Activated CD4-positive, alpha-beta T cell treated with anti-CD3 and anti-CD28 coated beads, Interleukin-2, amount 50 U/mL, for 24 hours (primary cell): Measurements from ENCODE around the gene CNGA2.
"Not testable (repeated sequence)": the region's sequence is repeated elsewhere in the genome, so short reads cannot be mapped to it uniquely, and the experiment has no call there.

Source experiments
- DNase-seq, 2 donors: peaks; one replicate each; pipeline ENCODE4 v3.0.0-alpha.2; 2020; ENCODE audit warnings: low read depth in 1 of 2, low spot score in 1 of 2

The CNGA2 gene

GRCh38 chrX:151734446-151734845, at the start of gene CNGA2:
CNGA2 (plus strand) TSS chrX:151734746; CDS start chrX:151738484, 3,738 bp downstream.
- DNase-seq: no peak

GRCh38 chrX:151687635-151688034, 46.9 kb upstream of the CNGA2 start:
- no peak for DNase-seq

- DNase-seq: no peak
Measured at GRCh38 chrX:151688695-151689094, 45.9 kb upstream of the CNGA2 start.

DNA sequence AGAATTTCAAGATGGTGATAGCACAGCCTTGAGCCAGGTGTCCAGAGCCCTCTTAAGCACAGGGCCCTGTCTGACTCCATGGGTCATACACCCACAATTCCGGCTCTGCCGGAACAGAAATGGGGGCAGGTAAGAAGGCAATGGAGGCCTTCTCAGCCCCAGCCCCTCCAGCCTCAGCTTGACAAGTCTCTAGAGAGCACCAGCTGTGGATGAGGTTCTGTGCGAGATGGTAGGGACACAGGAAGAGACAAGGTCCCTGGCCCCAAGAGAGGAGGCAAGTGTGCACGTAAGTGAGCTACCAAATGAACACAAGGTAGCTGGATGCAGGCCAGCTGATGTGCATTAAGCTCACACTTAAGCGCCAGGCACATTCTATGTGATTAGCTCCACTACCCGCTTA, 41.7 kb upstream of the CNGA2 start:
- DNase-seq: no peak

DNA sequence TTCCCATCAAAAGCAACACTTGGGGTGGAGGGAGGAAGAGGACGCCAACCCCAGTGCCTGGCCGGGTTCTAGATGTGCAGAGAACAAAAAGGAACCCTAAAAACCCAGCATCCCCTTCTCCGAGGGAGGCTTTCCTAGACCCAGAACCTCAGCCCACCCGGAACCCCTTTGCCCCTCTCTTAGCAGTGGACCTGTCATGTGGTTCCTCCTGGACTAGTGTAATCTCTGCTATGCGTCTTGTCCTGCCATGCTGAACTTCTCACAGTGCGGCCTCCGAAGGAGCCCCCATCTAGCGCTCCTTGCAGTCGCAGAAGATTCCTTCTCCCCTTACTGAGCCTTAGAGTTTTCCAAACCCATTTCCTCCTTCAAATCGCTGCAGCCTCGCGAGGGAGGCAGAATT, 40.4 kb upstream of the CNGA2 start:
- DNase-seq: no peak

- no peak for DNase-seq
Measured at GRCh38 chrX:151694661-151695582, 39.6 kb upstream of the CNGA2 start, which contains the start of gene PRRG3. PRRG3 (plus strand) TSS chrX:151695458; CDS start chrX:151698815, 3,357 bp downstream.

- no peak for DNase-seq
Measured at GRCh38 chrX:151695583-151696340, 38.8 kb upstream of the CNGA2 start.

GRCh38 chrX:151697082-151697481, 37.5 kb upstream of the CNGA2 start:
- DNase-seq: not testable (repeated sequence)

DNA sequence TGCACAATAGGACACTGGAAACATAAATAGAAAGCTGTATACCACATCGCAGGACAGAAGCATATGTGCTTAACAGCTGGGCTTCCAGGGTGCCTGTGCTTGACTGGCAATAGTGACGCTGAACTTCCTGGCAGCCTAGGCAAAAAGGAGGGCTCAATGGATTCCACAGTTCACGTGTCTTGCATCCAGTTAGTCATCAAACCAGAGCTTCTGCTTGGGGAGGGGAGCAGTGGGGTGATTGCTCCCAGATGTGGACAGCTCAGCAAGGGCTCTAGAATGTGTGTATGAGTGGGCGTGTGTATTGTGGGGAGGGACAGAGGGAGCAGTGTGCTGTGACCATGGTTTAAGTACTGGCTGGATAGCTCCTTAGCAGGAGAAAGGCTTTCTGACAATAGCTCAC, 37.0 kb upstream of the CNGA2 start:
- no peak for DNase-seq

DNA sequence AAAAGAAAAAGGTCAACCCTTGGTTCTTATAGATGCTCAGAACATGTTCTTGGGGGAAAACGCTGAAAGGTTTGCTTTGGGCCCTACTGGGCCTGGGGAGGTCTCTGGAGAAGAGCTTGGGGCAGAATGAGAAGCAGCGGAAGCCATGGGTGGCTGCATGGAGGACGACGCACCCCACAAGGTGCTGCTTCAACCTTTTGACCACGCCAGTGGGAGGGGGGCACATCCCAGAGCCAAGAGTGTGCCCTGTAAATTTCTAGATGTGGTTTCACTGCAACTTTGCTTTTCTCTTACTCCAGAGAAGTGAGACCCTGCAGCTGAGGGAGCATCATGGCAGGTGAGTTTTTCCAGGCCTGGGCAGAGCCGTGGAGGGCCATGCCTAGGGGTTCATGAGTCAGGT, 36.1 kb upstream of the CNGA2 start:
- no peak for DNase-seq

- no peak for DNase-seq
Measured at GRCh38 chrX:151699746-151700145, 34.8 kb upstream of the CNGA2 start.

GRCh38 chrX:151700581-151700980, 34.0 kb upstream of the CNGA2 start:
- no peak for DNase-seq

- DNase-seq: no peak
Measured at GRCh38 chrX:151701071-151701470, 33.5 kb upstream of the CNGA2 start.

DNA sequence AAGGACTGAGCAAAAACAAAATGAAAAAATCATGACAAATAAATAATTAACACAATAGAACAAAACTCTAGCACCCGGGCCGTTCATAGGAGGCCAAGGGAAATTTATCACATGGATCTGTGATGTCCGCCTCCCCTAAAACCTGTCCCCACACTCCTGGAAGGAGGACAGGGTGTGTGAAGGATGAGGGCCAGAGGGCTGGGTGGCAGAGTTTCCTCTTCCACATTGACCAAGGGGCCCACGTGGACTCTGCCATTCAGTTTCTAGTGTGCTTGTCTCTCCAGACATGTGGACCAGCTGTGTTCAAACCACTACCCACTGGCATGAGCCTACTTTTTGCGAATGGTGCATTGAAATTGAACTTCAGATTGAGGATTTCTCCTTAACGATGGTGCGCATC, 33.0 kb upstream of the CNGA2 start:
- no peak for DNase-seq

GRCh38 chrX:151702026-151702714, 32.4 kb upstream of the CNGA2 start:
- DNase-seq: no peak

DNA sequence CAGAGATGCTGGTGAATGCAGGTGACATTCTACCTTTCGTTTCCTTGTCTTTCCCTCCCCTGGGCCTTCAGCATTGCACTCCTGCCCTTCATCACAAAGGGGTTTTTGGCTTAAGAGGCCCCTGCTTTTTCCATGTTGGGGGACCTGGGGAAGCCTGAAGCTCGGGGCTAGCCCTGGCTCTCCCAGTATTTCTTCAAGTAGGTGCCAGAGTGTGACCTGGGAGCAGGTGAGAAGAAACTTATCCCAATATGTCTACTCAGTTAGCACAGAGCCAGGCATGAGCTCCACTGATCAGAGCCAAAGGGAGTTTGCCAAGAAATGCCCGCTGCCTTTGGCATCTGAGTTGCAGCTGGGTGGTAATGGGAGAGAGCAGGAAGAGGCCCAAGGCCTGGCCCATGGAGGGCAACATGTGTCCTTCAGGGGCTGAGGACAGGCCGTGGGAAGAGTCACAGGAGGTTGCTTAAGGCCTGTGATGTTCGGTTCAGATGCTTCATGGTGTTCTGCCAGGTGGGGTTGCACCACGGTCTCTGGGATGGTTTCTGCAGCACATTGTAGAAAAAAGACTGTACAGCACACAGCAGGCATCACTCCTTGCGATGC, 31.7 kb upstream of the CNGA2 start:
- no peak for DNase-seq

DNA sequence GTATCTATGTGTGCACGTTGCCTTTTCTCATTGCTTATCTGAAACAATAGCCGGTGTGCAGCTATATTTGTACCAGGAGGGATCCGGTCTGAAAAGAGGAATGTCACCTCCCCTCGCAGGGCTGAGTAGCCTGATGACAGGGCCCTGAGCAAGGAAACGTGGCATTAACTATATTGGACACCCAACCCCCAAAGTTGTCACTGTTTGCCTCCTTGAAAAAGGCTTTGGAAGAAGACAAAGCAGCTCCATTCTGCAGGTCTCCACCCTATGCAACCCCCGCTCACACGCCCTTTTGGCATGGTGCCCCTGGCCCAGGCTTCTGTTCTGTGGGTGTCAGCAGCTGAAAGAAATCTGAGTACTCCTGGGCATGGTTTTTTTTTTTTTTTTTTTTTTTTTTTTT, 31.1 kb upstream of the CNGA2 start:
- DNase-seq: no peak

- no peak for DNase-seq
Measured at GRCh38 chrX:151704041-151704663, 30.4 kb upstream of the CNGA2 start.

DNA sequence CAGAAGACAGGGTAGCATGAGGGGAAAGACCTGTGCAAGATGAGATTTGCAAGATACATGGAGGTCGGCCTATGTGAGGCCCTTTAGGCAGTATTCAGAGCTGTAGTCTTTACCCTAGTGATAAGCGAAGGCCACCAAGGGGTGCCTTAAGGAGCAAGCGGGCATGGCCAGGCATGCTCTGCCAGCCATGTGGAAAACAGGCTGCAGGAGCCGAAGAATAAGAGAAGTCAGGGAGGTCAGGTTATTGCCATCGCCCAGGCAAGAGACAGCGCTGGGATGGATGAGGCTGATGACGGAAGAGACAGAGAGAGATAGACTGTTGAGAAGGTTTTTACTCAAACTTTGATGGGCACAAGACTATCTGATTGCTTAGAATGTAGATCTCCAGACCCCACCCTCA, 25.7 kb upstream of the CNGA2 start:
- no peak for DNase-seq

- DNase-seq: no peak
Measured at GRCh38 chrX:151710457-151710856, 24.1 kb upstream of the CNGA2 start.

DNA sequence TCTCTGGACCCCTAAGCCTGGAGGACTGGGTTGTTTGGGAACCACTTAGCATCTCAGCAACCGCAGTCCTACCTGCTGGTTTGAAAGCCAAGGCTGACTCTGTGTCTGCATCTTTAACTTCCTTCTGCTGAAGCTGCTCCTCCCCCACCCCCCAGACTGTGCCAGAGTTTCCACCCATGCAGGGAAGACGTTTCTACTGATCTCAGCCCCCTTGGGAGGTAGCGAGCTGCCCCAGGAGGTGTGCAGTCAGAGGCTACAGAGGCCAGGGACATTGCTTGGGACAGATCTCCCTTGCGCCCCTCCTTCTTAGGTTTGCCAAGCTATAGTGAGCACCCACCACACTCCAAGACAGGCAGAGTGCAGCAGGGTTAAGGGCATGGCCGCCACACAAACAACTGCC, 23.4 kb upstream of the CNGA2 start:
- DNase-seq: no peak
